ENCODE data around the gene IBA57.

DNA sequence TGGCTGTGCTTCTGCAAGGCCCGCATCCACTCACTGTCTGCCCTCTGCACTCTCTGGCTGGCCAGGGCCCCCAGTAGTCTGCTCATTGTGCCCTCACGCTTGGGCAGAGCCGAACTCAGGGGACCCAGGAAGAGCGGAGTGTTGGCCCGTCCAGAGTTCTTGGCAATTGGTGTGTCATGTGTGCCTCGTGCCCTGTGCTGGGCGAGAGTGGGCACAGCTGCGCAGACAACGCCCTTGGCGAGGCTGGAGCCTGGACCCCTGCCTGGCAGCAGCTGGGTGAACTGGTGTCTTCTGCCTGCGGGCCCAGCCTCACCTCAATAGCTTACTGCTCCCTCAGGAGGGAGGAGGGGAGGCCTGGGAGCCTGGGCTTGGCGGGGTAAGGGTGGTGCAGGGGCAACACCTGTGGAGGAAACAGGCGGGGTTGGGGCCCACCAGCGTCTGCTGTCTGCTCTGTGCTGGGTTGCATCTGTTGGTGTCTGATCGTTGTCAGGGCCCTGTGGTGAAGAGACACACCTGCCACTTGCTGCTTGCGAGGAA, 23.4 kb upstream of the IBA57 start:
- TF ChIP-seq EZH2 (IDR thresholded peaks at IDR 0.05) (no peak), POLR2AphosphoS5 (IDR thresholded peaks at IDR 0.05; ENCODE audit: borderline replicate concordance, low read depth, low read length) (no peak)
